ENCODE data around the gene NSUN7. TPM values are rescaled to one million over a fixed set of nuclear protein-coding genes. Genes with fewer than 3 reads are reported as not detected.
"Not testable (repeated sequence)": the region's sequence is repeated elsewhere in the genome, so short reads cannot be mapped to it uniquely, and the experiment has no call there.

NSUN7 gene
- polyA plus RNA-seq, 2 donors, result 1.8 to 2.5 TPM

DNA sequence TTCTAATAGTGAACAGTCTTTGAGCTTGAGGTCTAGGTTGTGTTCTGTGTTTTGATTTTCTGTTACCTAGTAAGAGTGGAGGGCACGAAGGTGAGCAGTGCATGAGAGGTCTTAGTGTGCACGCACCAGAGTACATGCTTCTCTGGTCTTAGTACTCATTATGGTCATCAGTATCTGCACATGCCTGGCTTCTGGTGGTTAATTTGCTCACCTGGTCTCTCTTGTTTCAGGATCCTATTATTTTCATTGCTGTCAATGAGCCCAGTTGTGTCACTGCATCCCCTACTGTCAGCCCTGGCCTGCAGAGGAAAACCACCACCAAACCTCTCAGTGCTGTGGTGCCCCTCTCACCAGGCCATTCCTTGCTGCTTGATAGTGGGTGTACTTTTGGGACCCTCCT, 54.8 kb downstream of the NSUN7 start:
- Histone ChIP-seq H3K4me3 (ENCODE audit: low read depth in 1 of 2, low read length in 2 of 2) (no peak overlapping the region), H3K27me3 (ENCODE audit: control insufficient read depth in 1 of 2, insufficient read depth in 2 of 2, low read length in 2 of 2) (no peaks in the 10 kb centered on the region), H3K9me3 (ENCODE audit: control insufficient read depth in 2 of 2, insufficient read depth in 1 of 2, low read depth in 1 of 2, low read length in 1 of 2) (no peaks in the 10 kb centered on the region), H3K4me1 (ENCODE audit: control insufficient read depth in 2 of 2, insufficient read depth in 2 of 2, low read length in 1 of 2) (no peaks in the 10 kb centered on the region), H3K27ac (ENCODE audit: low read depth in 2 of 2, low read length in 1 of 2) (no peak overlapping the region), H3K36me3 (ENCODE audit: control insufficient read depth in 2 of 2, insufficient read depth in 2 of 2, low read length in 1 of 2) (no peaks in the 10 kb centered on the region)
- 90 to 98% methylated on average over 2 of the region's 2 CpGs for WGBS, 2 donors

DNA sequence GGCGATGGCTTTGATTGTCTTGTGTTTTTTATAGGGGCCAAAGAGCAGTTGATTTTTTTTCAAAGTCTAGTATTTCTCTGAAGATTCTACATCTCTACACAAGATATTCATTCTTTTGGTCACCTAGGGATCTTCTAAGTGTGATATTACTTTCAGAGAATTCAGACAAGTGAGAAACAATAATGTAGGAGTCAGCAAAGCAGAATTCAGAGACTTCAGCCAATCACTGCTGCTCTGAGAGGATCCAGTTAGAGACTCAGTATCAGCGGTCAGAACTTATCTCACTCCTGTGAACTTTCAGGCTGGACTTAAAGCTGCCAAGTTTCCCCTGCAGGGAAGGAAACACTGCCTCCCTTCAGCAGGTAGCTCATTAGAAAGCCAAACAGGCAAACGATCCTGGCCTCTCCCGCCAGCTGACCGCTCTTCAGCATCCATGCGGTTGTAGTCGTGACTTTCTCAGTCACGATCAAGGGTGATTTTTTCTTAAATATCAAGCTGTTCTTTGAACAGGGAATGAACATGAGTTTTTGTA, 59.2 kb downstream of the NSUN7 start:
- H3K27me3 ChIP-seq (ENCODE audit: control insufficient read depth in 1 of 2, insufficient read depth in 2 of 2, low read length in 2 of 2), result no peaks in the 10 kb centered on the region
- H3K9me3 ChIP-seq (ENCODE audit: control insufficient read depth in 2 of 2, insufficient read depth in 1 of 2, low read depth in 1 of 2, low read length in 1 of 2), result no peaks in the 10 kb centered on the region
- H3K4me1 ChIP-seq (ENCODE audit: control insufficient read depth in 2 of 2, insufficient read depth in 2 of 2, low read length in 1 of 2), result no peaks in the 10 kb centered on the region
- 83 to 87% methylated on average over 8 of the region's 8 CpGs for WGBS, 2 donors
- H3K27ac ChIP-seq (ENCODE audit: low read depth in 2 of 2, low read length in 1 of 2), result no peak overlapping the region
- no peaks in the 10 kb centered on the region for H3K36me3 ChIP-seq (ENCODE audit: control insufficient read depth in 2 of 2, insufficient read depth in 2 of 2, low read length in 1 of 2)
- no peak overlapping the region for H3K4me3 ChIP-seq (ENCODE audit: low read depth in 1 of 2, low read length in 2 of 2)

DNA sequence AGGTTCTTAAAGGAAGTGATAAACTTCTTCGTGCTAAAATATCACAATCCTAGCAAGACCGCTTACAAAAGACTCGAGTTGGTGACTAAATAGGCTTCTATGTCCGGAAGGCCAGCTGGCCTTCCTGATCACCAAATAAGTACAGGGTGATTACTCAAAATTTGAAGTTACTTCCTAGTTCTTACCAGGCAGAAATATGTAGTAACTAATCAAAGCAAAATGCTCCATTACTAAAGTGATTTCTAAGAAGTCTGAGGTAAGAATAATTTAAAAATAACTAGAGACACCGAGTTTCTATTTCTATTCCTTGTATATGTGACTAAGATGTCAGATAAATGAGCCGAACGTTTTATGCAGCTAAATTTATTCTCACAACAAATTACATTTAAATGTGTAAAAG, 62.2 kb downstream of the NSUN7 start:
- WGBS, 2 donors, result 67 to 70% methylated on average over 7 of the region's 7 CpGs
- Histone ChIP-seq H3K36me3 (ENCODE audit: control insufficient read depth in 2 of 2, insufficient read depth in 2 of 2, low read length in 1 of 2) (peaks cover 4 to 5% of the 10 kb centered on the region in 2 donors), H3K27me3 (ENCODE audit: control insufficient read depth in 1 of 2, insufficient read depth in 2 of 2, low read length in 2 of 2) (no peaks in the 10 kb centered on the region), H3K4me3 (ENCODE audit: low read depth in 1 of 2, low read length in 2 of 2) (no peak overlapping the region), H3K4me1 (ENCODE audit: control insufficient read depth in 2 of 2, insufficient read depth in 2 of 2, low read length in 1 of 2) (no peaks in the 10 kb centered on the region), H3K9me3 (ENCODE audit: control insufficient read depth in 2 of 2, insufficient read depth in 1 of 2, low read depth in 1 of 2, low read length in 1 of 2) (no peaks in the 10 kb centered on the region), H3K27ac (ENCODE audit: low read depth in 2 of 2, low read length in 1 of 2) (no peak overlapping the region)

DNA sequence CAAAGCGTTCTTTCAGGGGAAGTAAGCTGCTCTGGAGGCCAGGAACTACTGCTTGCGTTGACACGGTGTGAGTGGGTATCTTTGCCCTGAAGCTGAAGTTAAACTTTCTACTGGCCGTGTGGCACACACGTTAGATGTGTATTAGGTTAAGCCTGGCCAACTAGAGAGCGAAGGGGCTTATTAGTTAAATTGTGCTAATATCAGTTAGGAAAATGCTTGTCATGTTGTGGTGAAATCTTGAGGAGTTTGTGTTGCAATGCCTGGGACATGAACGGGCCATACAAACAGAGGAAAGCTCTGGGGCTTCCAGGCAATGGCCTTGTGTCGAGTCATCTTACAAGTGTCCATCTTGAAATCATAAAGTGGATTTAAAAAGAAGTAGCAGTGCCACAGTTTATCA, 62.6 kb downstream of the NSUN7 start:
- Histone ChIP-seq H3K9me3 (ENCODE audit: control insufficient read depth in 2 of 2, insufficient read depth in 1 of 2, low read depth in 1 of 2, low read length in 1 of 2) (no peaks in the 10 kb centered on the region), H3K36me3 (ENCODE audit: control insufficient read depth in 2 of 2, insufficient read depth in 2 of 2, low read length in 1 of 2) (peaks cover 4 to 5% of the 10 kb centered on the region in 2 donors), H3K27ac (ENCODE audit: low read depth in 2 of 2, low read length in 1 of 2) (no peak overlapping the region), H3K27me3 (ENCODE audit: control insufficient read depth in 1 of 2, insufficient read depth in 2 of 2, low read length in 2 of 2) (no peaks in the 10 kb centered on the region), H3K4me3 (ENCODE audit: low read depth in 1 of 2, low read length in 2 of 2) (no peak overlapping the region), H3K4me1 (ENCODE audit: control insufficient read depth in 2 of 2, insufficient read depth in 2 of 2, low read length in 1 of 2) (no peaks in the 10 kb centered on the region)
- 89% methylated on average over 8 of the region's 8 CpGs for WGBS, 2 donors

DNA sequence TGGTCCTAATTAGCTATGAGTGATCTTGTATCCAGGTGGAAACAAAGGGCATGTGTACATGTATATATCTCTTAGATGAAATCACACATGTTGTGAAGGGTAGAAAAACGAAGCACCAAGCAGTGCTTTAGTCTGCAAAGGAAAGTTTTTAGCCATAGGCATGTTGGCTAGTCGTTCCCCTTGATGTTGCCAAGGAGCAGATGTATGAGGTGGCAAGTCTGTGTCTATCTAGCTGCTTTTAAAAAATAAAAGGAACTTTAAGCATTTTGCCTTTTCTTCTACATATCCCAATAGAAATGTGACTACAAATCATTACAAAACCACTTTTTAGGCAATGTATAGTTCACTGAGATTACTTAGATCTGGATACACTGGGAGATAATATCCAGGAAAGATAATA, 63.1 kb downstream of the NSUN7 start:
- Histone ChIP-seq H3K4me1 (ENCODE audit: control insufficient read depth in 2 of 2, insufficient read depth in 2 of 2, low read length in 1 of 2) (no peaks in the 10 kb centered on the region), H3K27ac (ENCODE audit: low read depth in 2 of 2, low read length in 1 of 2) (no peak overlapping the region), H3K36me3 (ENCODE audit: control insufficient read depth in 2 of 2, insufficient read depth in 2 of 2, low read length in 1 of 2) (peaks cover 4 to 5% of the 10 kb centered on the region in 2 donors), H3K27me3 (ENCODE audit: control insufficient read depth in 1 of 2, insufficient read depth in 2 of 2, low read length in 2 of 2) (no peaks in the 10 kb centered on the region), H3K9me3 (ENCODE audit: control insufficient read depth in 2 of 2, insufficient read depth in 1 of 2, low read depth in 1 of 2, low read length in 1 of 2) (no peaks in the 10 kb centered on the region), H3K4me3 (ENCODE audit: low read depth in 1 of 2, low read length in 2 of 2) (no peak overlapping the region)
- 66 to 70% methylated on average over 2 of the region's 2 CpGs for WGBS, 2 donors

DNA sequence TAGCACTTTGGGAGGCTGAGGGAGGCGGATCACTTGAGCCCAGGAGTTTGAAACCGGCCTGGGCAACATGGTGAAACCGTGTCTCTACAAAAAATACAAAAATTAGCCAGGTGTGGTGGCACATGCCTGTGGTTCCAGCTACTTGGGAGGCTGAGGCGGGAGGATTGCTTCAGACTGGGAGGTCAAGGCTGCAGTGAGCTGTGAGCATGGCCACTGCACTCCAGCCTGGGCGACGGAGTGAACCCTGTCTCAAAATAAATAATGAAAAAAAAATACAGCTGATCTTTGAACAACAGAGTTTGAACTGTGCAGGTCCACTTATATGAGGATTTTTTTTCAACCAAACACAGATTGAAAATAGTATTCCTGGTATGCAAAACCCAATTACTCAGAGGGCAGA, 67.4 kb downstream of the NSUN7 start:
- not testable (repeated sequence) for H3K27ac ChIP-seq (ENCODE audit: low read depth in 2 of 2, low read length in 1 of 2); H3K9me3 ChIP-seq (ENCODE audit: control insufficient read depth in 2 of 2, insufficient read depth in 1 of 2, low read depth in 1 of 2, low read length in 1 of 2); H3K4me3 ChIP-seq (ENCODE audit: low read depth in 1 of 2, low read length in 2 of 2); H3K27me3 ChIP-seq (ENCODE audit: control insufficient read depth in 1 of 2, insufficient read depth in 2 of 2, low read length in 2 of 2); H3K4me1 ChIP-seq (ENCODE audit: control insufficient read depth in 2 of 2, insufficient read depth in 2 of 2, low read length in 1 of 2); H3K36me3 ChIP-seq (ENCODE audit: control insufficient read depth in 2 of 2, insufficient read depth in 2 of 2, low read length in 1 of 2)
- 92 to 94% methylated on average over 6 of the region's 6 CpGs for WGBS, 2 donors

DNA sequence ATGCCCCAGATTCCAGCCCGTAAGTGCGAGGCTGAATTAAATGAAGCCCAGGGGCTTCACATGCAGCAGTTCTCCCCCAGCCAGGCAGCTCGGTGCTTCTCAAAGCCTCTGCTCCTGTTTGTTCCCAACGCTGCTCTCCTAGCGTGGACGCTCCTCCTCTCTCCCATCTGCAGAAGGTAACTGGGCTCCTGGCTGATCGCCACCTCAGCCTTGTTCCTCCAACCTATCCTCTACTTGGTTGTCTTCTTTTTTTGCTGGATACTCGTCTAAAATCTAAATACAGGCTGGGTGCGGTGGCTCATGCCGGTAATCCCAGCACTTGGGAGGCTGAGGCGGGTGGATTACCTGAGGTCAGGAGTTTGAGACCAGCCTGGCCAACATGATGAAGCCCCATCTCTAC, 70.3 kb downstream of the NSUN7 start:
- no peak overlapping the region for H3K27ac ChIP-seq (ENCODE audit: low read depth in 2 of 2, low read length in 1 of 2)
- H3K27me3 ChIP-seq (ENCODE audit: control insufficient read depth in 1 of 2, insufficient read depth in 2 of 2, low read length in 2 of 2), result no peaks in the 10 kb centered on the region
- peaks cover 4 to 8% of the 10 kb centered on the region in 2 donors for H3K36me3 ChIP-seq (ENCODE audit: control insufficient read depth in 2 of 2, insufficient read depth in 2 of 2, low read length in 1 of 2)
- no peak overlapping the region for H3K4me3 ChIP-seq (ENCODE audit: low read depth in 1 of 2, low read length in 2 of 2)
- no peaks in the 10 kb centered on the region for H3K4me1 ChIP-seq (ENCODE audit: control insufficient read depth in 2 of 2, insufficient read depth in 2 of 2, low read length in 1 of 2)
- WGBS, 2 donors, result 94 to 95% methylated on average over 11 of the region's 11 CpGs
- no peaks in the 10 kb centered on the region for H3K9me3 ChIP-seq (ENCODE audit: control insufficient read depth in 2 of 2, insufficient read depth in 1 of 2, low read depth in 1 of 2, low read length in 1 of 2)

DNA sequence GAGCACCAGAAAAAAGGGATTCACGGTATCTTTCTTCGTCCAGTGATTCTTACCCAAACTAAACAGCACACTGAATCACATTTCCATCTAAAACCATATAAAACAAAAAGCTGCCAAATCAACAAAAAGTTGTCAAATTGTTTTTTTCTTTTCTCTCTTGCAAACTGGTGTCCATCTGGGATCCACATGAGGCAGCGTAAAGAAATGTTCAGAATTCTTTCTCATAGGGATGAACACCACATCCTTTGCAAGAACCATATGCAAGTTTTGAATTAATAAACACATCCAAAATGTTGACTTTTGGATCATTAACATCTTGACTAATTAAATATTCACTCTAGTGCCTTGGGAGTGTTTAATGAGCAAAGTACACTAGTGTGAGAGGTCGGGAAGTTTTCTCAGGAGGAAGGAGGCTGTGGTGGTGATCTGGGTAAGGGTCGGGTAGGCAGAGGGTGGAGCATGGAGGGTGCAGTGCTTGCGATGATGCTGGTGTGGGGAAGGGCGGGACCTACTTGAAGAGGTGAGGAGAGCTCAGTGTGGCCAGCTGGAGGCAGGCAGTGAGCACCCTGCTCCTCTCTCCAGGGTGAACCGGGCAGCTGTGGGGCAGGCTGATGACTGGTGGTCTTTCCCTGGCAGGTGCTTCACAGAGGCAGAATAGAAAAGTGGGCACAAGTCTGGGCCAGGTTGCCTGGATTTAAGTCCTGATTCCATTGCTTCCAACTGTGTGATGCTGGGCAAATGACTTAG, 72.8 kb downstream of the NSUN7 start:
- 87 to 88% methylated on average over 8 of the region's 8 CpGs for WGBS, 2 donors
- Histone ChIP-seq H3K4me3 (ENCODE audit: low read depth in 1 of 2, low read length in 2 of 2) (no peak overlapping the region), H3K9me3 (ENCODE audit: control insufficient read depth in 2 of 2, insufficient read depth in 1 of 2, low read depth in 1 of 2, low read length in 1 of 2) (no peaks in the 10 kb centered on the region), H3K27me3 (ENCODE audit: control insufficient read depth in 1 of 2, insufficient read depth in 2 of 2, low read length in 2 of 2) (no peaks in the 10 kb centered on the region), H3K36me3 (ENCODE audit: control insufficient read depth in 2 of 2, insufficient read depth in 2 of 2, low read length in 1 of 2) (peaks cover 6 to 11% of the 10 kb centered on the region in 2 donors), H3K4me1 (ENCODE audit: control insufficient read depth in 2 of 2, insufficient read depth in 2 of 2, low read length in 1 of 2) (no peaks in the 10 kb centered on the region), H3K27ac (ENCODE audit: low read depth in 2 of 2, low read length in 1 of 2) (no peak overlapping the region)

DNA sequence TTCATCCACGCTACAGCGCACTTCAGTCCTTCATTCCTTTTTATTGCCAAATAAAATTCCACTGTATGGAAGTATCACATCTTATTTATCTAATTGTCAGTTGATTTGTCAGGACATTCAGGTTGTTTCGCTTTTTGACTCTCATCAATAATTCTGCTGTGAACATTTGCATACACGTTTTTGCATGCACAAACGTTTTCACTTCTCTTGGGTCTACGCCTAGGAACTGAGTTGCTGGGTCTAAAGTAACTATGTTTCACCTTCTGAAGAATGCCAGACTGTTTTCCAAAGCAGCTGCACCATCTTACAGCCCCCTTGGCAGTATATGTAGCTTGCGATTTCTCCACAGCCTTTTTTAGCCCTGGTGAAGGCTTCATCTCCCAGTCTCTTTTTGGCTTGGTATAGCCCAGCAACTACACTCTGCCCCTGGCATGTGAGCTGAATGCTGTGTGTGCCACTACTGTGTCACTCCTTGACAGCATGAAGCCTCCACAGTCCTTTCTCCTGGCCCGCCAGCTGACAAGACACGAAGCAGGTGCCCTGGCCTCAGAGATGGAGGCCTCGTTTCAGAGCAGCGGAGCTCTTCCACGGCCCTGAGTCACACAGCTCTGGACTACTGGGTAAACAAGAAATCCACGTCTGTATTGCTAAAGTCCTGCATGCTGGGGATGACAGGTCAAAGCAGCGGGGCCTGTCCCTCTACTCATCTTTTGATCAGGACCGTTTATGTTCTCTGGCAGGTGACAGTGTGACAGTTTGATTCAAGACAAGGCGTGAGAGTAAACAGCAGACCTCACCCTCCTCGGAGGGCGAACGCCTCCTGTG, 75.5 kb downstream of the NSUN7 start:
- 85 to 87% methylated on average over 19 of the region's 19 CpGs for whole genome bisulfite sequencing, 2 donors
- Histone ChIP-seq H3K27me3 (ENCODE audit: control insufficient read depth in 1 of 2, insufficient read depth in 2 of 2, low read length in 2 of 2) (no peaks in the 10 kb centered on the region), H3K9me3 (ENCODE audit: control insufficient read depth in 2 of 2, insufficient read depth in 1 of 2, low read depth in 1 of 2, low read length in 1 of 2) (no peaks in the 10 kb centered on the region), H3K4me1 (ENCODE audit: control insufficient read depth in 2 of 2, insufficient read depth in 2 of 2, low read length in 1 of 2) (no peaks in the 10 kb centered on the region), H3K36me3 (ENCODE audit: control insufficient read depth in 2 of 2, insufficient read depth in 2 of 2, low read length in 1 of 2) (peaks cover 6 to 14% of the 10 kb centered on the region in 2 donors), H3K4me3 (ENCODE audit: low read depth in 1 of 2, low read length in 2 of 2) (no peak overlapping the region), H3K27ac (ENCODE audit: low read depth in 2 of 2, low read length in 1 of 2) (no peak overlapping the region)

Data from esophagus (tissue), 2 donors.